DOHH2 (cell line): Measurements from ENCODE around the gene DPH6.
"Not testable (repeated sequence)": the region's sequence is repeated elsewhere in the genome, so short reads cannot be mapped to it uniquely, and the experiment has no call there.

Source experiments
- EZH2phosphoT487 ChIP-seq: fragments of 200-600 bp; sonication (generic); IDR thresholded peaks from 2 replicates; pipeline ENCODE4 v1.6.1; 2017; ENCODE audit warnings: borderline replicate concordance, mild to moderate bottlenecking, antibody characterized with exemption, low read length, moderate library complexity, mixed read lengths
- TF ChIP-seq, protein P1 (sequence below): fragments of 200-600 bp; sonication (generic); IDR thresholded peaks from one replicate; pipeline ENCODE4 v1.5.1; 2014; ENCODE audit warnings: antibody characterized with exemption, mild to moderate bottlenecking, low read depth, low read length; ENCODE audit not compliant: poor library complexity, severe bottlenecking

DNA sequence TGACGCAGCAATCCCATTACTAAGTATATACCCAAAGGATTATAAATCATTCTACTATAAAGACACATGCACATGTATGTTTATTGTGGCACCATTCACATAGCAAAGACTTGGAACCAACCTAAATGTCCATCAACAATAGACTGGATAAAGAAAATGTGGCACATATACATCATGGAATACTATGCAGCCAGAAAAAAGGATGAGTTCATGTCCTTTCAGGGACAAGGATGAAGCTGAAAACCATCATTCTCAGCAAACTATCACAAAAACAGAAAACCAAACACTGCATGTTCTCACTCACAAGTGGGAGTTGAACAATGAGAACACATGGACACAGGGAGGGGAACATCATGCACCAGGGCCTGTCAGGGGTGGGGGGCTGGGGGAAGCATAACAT lies 167.5 kb downstream of the DPH6 start:
- TF ChIP-seq, protein P1, sequence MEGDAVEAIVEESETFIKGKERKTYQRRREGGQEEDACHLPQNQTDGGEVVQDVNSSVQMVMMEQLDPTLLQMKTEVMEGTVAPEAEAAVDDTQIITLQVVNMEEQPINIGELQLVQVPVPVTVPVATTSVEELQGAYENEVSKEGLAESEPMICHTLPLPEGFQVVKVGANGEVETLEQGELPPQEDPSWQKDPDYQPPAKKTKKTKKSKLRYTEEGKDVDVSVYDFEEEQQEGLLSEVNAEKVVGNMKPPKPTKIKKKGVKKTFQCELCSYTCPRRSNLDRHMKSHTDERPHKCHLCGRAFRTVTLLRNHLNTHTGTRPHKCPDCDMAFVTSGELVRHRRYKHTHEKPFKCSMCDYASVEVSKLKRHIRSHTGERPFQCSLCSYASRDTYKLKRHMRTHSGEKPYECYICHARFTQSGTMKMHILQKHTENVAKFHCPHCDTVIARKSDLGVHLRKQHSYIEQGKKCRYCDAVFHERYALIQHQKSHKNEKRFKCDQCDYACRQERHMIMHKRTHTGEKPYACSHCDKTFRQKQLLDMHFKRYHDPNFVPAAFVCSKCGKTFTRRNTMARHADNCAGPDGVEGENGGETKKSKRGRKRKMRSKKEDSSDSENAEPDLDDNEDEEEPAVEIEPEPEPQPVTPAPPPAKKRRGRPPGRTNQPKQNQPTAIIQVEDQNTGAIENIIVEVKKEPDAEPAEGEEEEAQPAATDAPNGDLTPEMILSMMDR: not testable (repeated sequence)
- TF ChIP-seq EZH2phosphoT487: not testable (repeated sequence)
